Renal pelvis (tissue), 12 donors: ENCODE results near the gene SHISA9. TPM values are rescaled to one million over a fixed set of nuclear protein-coding genes. Genes with fewer than 3 reads are reported as not detected.
"Not testable (repeated sequence)": the region's sequence is repeated elsewhere in the genome, so short reads cannot be mapped to it uniquely, and the experiment has no call there.

ENCODE experiments used
- DNase-seq: peaks from one replicate; pipeline ENCODE4 v3.0.0-alpha.2; 2013
- long read RNA-seq, 16 experiments: transcript quantifications; one replicate each; lab custom pipeline, GENCODE V29; 2026
- polyA plus RNA-seq, 3 donors: library from polyadenylated mRNA; unstranded; fragments of 120-200 nt; gene quantifications; one replicate each; pipeline ENCODE4 v1.2.1, GENCODE V29; 2013; ENCODE audit not compliant: insufficient read length in 3 of 3

The SHISA9 gene
- 1 to 10 TPM; 2.7 to 3.7 (median 3.6) TPM for polyA plus RNA-seq
- long read RNA-seq, donor 1 = 0 reads
- long read RNA-seq, donor 2, full-length matches to known transcripts = 3 of 3 reads
- long read RNA-seq, donor 2, partial matches to known transcripts = 0 of 3 reads
- long read RNA-seq, donor 2, other reads (novel, unspliced or antisense) = 0 of 3 reads
- long read RNA-seq, donor 3 = 0 reads
- long read RNA-seq, donor 4, partial matches to known transcripts = 0 of 1 reads
- long read RNA-seq, donor 4, other reads (novel, unspliced or antisense) = 0 of 1 reads
- long read RNA-seq, donor 5 = 0 reads
- long read RNA-seq, donor 6, full-length matches to known transcripts = 2 of 2 reads
- long read RNA-seq, donor 6, partial matches to known transcripts = 0 of 2 reads
- long read RNA-seq, donor 6, other reads (novel, unspliced or antisense) = 0 of 2 reads
- long read RNA-seq, donor 7, full-length matches to known transcripts = 1 of 1 reads
- long read RNA-seq, donor 7, partial matches to known transcripts = 0 of 1 reads
- long read RNA-seq, donor 7, other reads (novel, unspliced or antisense) = 0 of 1 reads
- long read RNA-seq, donor 8 = 0 reads
- long read RNA-seq, donor 9 = 0 reads
- long read RNA-seq, donor 10 = 0 reads
- long read RNA-seq, donor 11 = 0 reads
- long read RNA-seq, donor 12, full-length matches to known transcripts = 2 of 2 reads
- long read RNA-seq, donor 12, partial matches to known transcripts = 0 of 2 reads
- long read RNA-seq, donor 12, other reads (novel, unspliced or antisense) = 0 of 2 reads
- long read RNA-seq, donor 13 = 0 reads
- long read RNA-seq, donor 14 = 0 reads
- long read RNA-seq, donor 15 = 0 reads
- long read RNA-seq, donor 16, full-length matches to known transcripts = 1 of 1 reads
- long read RNA-seq, donor 16, partial matches to known transcripts = 0 of 1 reads
- long read RNA-seq, donor 16, other reads (novel, unspliced or antisense) = 0 of 1 reads

GRCh38 chr16:12901597-12902461 lies at the start of gene SHISA9:
Gene SHISA9 (plus strand): TSS chr16:12901598.
- no peak for DNase-seq

GRCh38 chr16:12853972-12854371 lies 47.4 kb upstream of the SHISA9 start:
- no peak for DNase-seq

GRCh38 chr16:12857435-12857834 lies 44.0 kb upstream of the SHISA9 start:
- DNase-seq = not testable (repeated sequence)

- no peak for DNase-seq
These were observed 39.1 kb upstream of the SHISA9 start for GRCh38 chr16:12862327-12862726.

- DNase-seq = no peak
These were observed 38.5 kb upstream of the SHISA9 start for GRCh38 chr16:12862941-12863340.

- no peak for DNase-seq
These were observed 34.3 kb upstream of the SHISA9 start for GRCh38 chr16:12866981-12867551.

GRCh38 chr16:12868169-12868568 lies 33.2 kb upstream of the SHISA9 start:
- no peak for DNase-seq

- DNase-seq = peak; percentile 1
These were observed 32.6 kb upstream of the SHISA9 start for GRCh38 chr16:12868788-12869187.

- DNase-seq = no peak
These were observed 31.5 kb upstream of the SHISA9 start for GRCh38 chr16:12869698-12870427.

- DNase-seq = no peak
These were observed 29.6 kb upstream of the SHISA9 start for GRCh38 chr16:12871784-12872183.

- no peak for DNase-seq
These were observed 27.2 kb upstream of the SHISA9 start for GRCh38 chr16:12874186-12874585.

GRCh38 chr16:12876778-12877177 lies 24.6 kb upstream of the SHISA9 start:
- DNase-seq = no peak

GRCh38 chr16:12878973-12879372 lies 22.4 kb upstream of the SHISA9 start:
- DNase-seq = no peak

GRCh38 chr16:12879812-12880211 lies 21.6 kb upstream of the SHISA9 start:
- no peak for DNase-seq

GRCh38 chr16:12881182-12881581 lies 20.2 kb upstream of the SHISA9 start:
- DNase-seq = no peak

GRCh38 chr16:12881740-12882139 lies 19.7 kb upstream of the SHISA9 start:
- DNase-seq = no peak

- no peak for DNase-seq
These were observed 15.7 kb upstream of the SHISA9 start for GRCh38 chr16:12885742-12886141.

GRCh38 chr16:12891836-12892235 lies 9.6 kb upstream of the SHISA9 start:
- no peak for DNase-seq

- no peak for DNase-seq
These were observed 8.2 kb upstream of the SHISA9 start for GRCh38 chr16:12893050-12893750.

- DNase-seq = no peak
These were observed 4.8 kb upstream of the SHISA9 start for GRCh38 chr16:12896562-12896961.
